GM12875 (cell line): ENCODE data around the gene SLC1A5.
"Not testable (repeated sequence)": the region's sequence is repeated elsewhere in the genome, so short reads cannot be mapped to it uniquely, and the experiment has no call there.

ENCODE experiments used
- H3K4me3 ChIP-seq: one replicate; pipeline ENCODE4 v1.5.1; 2011; ENCODE audit warnings: low read depth, low read length, control low read depth
- TF ChIP-seq, protein P1 (sequence below): IDR thresholded peaks from 2 replicates; pipeline ENCODE4 v1.5.1; 2011; ENCODE audit warnings: low read depth, mild to moderate bottlenecking, control low read depth, inconsistent platforms, low read length, moderate library complexity, borderline replicate concordance; ENCODE audit not compliant: insufficient read depth

The SLC1A5 gene

DNA sequence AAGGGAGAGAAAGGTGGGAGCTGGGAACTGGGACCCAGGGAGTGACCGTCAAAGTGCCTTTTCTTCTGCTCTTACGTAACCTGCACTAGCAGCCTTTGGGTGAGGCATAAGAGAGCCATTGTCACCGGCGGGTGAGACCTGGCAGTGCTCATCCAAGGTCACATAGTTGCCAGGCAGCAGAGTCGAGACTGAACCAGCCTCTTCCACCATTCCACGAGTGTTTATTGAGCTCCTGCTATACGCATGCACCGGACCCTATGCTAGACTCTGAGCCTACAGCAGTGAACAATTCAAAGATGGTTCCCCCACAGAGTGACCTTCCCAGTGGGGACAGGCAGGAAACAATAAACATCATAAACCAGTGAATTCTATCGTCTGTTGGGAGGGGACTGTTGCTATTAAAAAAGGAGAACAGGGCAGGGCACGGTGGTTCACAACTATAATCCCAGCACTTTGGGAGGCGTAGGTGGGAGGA is 23.5 kb downstream of the SLC1A5 start:
- TF ChIP-seq, protein P1, sequence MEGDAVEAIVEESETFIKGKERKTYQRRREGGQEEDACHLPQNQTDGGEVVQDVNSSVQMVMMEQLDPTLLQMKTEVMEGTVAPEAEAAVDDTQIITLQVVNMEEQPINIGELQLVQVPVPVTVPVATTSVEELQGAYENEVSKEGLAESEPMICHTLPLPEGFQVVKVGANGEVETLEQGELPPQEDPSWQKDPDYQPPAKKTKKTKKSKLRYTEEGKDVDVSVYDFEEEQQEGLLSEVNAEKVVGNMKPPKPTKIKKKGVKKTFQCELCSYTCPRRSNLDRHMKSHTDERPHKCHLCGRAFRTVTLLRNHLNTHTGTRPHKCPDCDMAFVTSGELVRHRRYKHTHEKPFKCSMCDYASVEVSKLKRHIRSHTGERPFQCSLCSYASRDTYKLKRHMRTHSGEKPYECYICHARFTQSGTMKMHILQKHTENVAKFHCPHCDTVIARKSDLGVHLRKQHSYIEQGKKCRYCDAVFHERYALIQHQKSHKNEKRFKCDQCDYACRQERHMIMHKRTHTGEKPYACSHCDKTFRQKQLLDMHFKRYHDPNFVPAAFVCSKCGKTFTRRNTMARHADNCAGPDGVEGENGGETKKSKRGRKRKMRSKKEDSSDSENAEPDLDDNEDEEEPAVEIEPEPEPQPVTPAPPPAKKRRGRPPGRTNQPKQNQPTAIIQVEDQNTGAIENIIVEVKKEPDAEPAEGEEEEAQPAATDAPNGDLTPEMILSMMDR, result no peak
- no peak overlapping the region for H3K4me3 ChIP-seq

DNA sequence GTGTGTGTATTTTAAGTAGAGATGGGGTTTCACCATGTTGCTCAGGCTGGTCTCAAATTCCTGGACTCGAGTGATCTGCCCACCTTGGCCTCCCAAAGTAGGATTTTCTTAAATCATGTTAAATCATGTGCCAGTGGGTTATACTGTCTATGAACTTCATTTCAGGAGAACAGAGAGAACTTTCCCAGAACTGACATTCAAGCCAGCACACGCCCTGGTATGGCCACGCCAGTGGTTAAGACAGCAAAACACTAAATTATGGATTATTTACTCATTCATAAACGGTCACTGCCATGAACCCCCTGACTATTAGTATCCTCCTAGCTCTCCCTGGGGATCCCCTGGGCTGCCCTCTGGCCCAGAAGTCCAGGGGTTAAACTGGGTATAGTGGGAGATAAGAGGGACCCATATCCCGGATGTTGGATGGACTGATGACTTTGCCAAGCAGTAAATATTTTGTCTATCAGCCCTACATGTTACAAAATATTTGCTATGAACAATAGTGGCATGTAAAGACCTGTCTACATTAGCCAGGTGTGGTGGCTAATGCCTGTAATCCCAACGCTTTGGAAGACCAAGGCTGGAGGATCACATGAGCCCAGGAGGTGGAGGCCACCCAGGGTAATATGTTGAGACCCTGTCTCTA is 26.0 kb downstream of the SLC1A5 start:
- H3K4me3 ChIP-seq, result no peak overlapping the region
- TF ChIP-seq, protein P1, result no peak

DNA sequence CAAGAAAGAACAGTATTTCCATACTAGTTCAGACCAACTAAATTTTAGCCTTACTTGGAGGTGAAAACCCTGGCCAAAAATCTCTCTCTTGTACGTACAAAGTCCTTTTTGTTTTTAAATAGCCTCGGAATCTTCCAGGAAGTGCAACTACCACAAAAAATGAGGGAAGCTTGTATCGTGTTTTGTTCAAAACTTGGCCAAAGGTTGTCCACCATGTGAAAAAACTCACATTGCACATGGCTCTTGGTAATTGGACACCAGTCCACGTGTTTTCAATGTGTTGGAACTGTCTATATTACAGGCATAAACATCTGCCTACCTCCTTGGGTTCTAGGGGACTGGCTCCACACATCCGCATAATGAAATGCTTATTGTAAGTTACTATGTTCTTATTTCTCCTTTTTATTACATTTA is 27.0 kb downstream of the SLC1A5 start:
- TF ChIP-seq, protein P1, result no peak
- H3K4me3 ChIP-seq, result no peak overlapping the region

DNA sequence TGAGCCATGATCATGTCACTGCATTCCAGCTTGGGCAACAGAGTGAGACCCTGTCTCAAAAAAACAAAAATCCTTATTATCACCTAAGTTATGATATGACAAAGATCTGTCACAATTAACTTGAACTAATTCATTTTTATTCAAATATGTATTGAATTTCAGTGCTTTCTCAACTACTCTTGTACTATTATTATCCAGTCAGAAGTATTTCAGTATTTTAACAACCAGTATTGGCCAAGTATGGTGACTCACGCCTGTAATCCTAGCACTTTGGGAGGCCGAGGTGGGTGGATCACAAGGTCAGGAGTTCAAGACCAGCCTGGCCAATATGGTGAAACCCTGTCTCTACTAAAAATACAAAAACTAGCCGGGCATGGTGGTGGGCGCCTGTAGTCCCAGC is 27.5 kb downstream of the SLC1A5 start:
- H3K4me3 ChIP-seq, result not testable (repeated sequence)

DNA sequence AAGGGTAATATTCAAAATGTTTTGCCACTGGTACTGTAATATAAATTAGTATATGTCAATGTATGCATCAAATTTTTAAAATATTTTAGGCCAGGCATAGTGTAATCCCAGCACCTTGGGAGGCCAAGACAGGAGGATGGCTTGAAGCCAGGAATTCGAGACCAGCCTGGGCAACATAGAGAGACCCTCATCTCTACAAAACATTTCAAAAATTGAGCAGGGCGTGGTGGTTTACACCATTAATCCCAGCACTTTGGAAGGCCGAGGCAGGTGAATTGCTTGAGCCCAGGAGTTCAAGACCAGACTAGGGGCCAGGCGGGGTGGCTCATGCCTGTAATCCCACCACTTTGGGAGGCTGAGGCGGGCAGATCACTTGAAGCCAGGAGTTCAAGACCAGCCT is 28.0 kb downstream of the SLC1A5 start:
- no peak overlapping the region for H3K4me3 ChIP-seq
- TF ChIP-seq, protein P1, result no peak

DNA sequence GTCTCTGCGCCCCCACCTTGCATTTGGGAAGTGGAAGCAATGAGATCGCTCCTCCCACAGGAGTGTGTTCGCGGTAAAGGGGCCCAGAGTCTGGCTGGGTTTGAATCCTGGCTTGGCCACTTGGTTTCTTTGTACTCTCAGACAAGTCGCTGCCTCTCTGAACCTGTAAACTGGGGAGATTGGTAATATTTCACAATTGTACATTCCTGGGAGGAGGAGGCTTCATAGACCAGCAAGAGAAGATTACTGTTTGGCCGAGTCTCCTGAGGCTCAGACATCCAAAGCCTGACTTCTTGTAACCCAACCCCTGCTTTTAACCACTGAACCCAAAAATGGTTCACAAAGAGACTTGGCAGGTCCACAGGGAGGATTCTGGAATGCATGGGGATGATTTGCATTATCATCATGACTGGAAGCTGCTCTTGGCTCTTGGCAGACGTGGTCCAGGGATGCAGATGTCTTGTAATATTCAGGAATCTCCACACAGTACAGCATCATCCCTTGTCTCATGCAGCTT is 28.5 kb downstream of the SLC1A5 start:
- no peak overlapping the region for H3K4me3 ChIP-seq
- TF ChIP-seq, protein P1, result no peak

DNA sequence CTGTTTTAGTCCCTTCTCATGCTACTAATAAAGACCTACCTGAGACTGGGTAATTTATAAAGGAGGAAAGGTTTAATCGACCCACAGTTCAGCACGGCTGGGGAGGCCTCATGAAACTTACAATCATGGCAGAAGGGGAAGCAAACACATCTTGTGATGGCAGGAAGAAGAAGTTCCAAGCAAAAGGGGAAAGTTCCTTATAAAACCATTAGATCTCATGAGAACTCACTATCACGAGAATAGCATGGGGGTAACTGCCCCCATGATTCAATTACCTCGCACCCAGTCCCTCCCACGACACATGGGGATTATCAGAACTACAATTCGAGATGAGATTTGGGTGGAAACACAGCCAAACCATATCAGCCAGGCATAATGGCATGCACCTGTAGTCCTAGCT is 29.2 kb downstream of the SLC1A5 start:
- TF ChIP-seq, protein P1, result no peak
- H3K4me3 ChIP-seq, result no peak overlapping the region
